GM12891 (cell line): ENCODE measurements around the gene RGS14.

Source experiments
- PAX5 ChIP-seq: IDR thresholded peaks from 2 replicates; pipeline ENCODE4 v1.6.1; 2011; ENCODE audit warnings: low read length, moderate library complexity, mild to moderate bottlenecking; ENCODE audit not compliant: insufficient read depth, severe bottlenecking
- POLR2A ChIP-seq: IDR thresholded peaks from 2 replicates; pipeline ENCODE4 v1.6.1; 2011; ENCODE audit warnings: low read depth, low read length, control low read depth
- POLR2AphosphoS5 ChIP-seq: IDR thresholded peaks from 2 replicates; pipeline ENCODE4 v1.6.1; 2011; ENCODE audit warnings: low read depth, low read length, control low read depth
- POU2F2 ChIP-seq: IDR thresholded peaks from 2 replicates; pipeline ENCODE4 v1.6.1; 2011; ENCODE audit warnings: low read depth, mild to moderate bottlenecking, control low read depth, low read length, moderate library complexity
- SPI1 ChIP-seq: IDR thresholded peaks from 2 replicates; pipeline ENCODE4 v1.6.1; 2011; ENCODE audit warnings: low read depth, low read length, control low read depth
- TAF1 ChIP-seq: IDR thresholded peaks from 2 replicates; pipeline ENCODE4 v1.6.1; 2011; ENCODE audit warnings: low read depth, low read length, control low read depth

GRCh38 chr5:177414481-177414880 lies 56.8 kb downstream of the RGS14 start:
- TF ChIP-seq POLR2A (no peak), POLR2AphosphoS5 (no peak), SPI1 (no peak), POU2F2 (no peak), PAX5 (no peak), TAF1 (no peak)
